NOMO-1 (cell line): ENCODE measurements around the gene GCNA.
"Not testable (repeated sequence)": the region's sequence is repeated elsewhere in the genome, so short reads cannot be mapped to it uniquely, and the experiment has no call there.

Experiments
- DNase-seq, 2 experiments: peaks; one replicate each; lab custom pipeline; 2025; ENCODE audit not compliant: unreplicated experiment in 2 of 2; lab: John Stamatoyannopoulos, UW

GCNA gene

DNA sequence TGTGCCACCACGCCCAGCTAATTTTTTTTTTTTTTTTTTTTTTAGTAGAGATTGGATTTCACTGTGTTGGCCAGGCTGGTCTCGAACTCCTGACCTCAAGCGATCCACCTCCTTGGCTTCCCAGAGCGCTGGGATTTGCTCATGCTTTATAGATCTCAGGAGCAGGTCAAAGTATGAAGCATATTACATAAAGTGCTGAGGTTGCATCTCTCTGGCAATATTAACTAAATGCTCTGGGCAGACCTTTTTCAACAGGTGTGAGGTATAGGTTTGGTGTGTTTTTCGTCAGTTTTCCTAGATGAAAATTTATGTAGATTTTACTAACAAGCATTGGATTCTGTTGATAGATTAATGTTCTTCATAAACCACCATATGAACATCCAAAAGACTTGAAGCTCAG, 19.3 kb upstream of the GCNA start:
- no peak for DNase-seq

DNA sequence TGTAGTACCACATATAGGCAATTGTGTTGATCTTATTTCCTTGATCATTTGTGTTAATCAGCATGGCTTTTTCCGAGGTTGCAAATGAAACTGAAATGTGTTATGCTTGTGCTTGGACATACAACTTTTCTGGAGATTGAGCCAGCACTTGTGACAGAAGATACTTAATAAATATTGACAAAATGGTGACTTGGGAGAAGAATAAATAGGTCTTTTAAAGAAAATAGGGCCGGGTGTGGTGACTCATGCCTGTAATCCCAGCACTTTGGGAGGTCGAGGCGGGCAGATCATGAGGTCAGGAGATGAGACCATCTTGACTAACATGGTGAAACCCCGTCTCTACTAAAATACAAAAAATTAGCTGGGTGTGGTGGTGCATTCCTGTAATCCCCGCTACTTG, 18.5 kb upstream of the GCNA start:
- not testable (repeated sequence) for DNase-seq

- no peak for DNase-seq
Measured at GRCh38 chrX:71563921-71564320, 14.3 kb upstream of the GCNA start.

- no peak for DNase-seq
Measured at GRCh38 chrX:71565474-71566041, 12.7 kb upstream of the GCNA start.

- not testable (repeated sequence) for DNase-seq
Measured at GRCh38 chrX:71571390-71571789, 6.8 kb upstream of the GCNA start.

DNA sequence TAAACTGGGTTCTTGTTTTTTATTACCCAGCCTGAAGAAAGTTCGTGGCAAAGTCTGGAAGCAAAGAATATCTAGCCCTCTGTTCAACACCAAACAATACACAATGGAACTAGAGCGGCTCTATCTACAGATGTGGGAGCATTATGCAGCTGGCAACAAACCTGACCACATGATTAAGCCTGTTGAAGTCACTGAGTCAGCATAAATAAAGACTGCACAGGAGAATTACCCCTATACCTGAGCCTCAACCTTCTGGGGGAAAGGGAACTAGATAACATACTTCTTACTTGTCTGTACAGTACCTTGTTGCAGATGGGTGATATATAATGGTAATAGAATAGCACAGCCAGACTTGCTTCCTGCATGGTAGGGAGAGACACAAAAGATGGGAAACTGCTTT, 4.6 kb upstream of the GCNA start:
- DNase-seq, result no peak

GRCh38 chrX:71577682-71578081, 555 bp upstream of the GCNA start:
- no peak for DNase-seq

- no peak for DNase-seq
Measured at GRCh38 chrX:71579136-71579989, 1.1 kb downstream of the GCNA start.

DNA sequence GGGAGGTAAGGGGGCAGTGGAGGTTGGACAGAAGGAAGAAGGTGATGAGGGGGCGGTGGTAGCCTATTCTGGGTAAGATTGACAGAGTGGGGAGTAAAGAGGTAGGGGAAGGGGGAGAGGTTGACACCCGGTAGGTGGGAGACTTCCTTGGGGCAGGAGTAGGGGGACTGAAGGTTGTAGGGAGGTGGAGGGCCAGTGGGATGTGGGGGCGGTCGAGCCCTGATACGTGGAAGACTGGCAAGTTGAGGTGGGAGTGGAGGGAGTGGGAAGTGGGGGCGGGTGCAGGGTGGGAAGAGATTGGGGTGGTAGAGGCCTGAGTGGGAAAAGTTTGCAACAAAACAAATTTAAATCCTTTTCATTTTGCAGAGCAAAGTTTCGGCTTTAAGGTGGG, 1.7 kb downstream of the GCNA start:
- no peak for DNase-seq

DNA sequence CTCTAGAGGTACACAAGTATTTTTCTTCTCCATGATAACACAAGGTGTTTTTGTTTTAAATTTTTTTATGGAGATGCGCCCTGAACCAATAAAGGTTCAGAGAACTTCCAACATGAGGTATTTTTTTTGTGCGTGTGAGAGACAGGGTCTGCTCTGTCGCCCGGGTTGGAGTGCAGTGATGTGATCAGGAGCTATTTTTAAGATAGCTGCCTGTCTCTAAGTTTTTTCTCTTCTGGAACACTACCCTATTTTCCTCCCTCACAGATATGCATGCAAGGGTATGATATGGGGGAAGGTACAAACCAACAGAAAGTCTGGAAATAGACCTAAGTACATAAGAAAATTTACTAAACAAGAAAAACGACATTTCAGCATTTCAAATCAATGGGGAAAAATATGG, 3.0 kb downstream of the GCNA start:
- DNase-seq, result no peak

GRCh38 chrX:71586929-71587328, 8.7 kb downstream of the GCNA start:
- no peak for DNase-seq

GRCh38 chrX:71593210-71593609, 15.0 kb downstream of the GCNA start:
- not testable (repeated sequence) for DNase-seq

GRCh38 chrX:71599965-71600364, 21.7 kb downstream of the GCNA start:
- DNase-seq, result no peak

GRCh38 chrX:71603618-71604017, 25.4 kb downstream of the GCNA start:
- no peak for DNase-seq

GRCh38 chrX:71604141-71604540, 25.9 kb downstream of the GCNA start:
- no peak for DNase-seq

DNA sequence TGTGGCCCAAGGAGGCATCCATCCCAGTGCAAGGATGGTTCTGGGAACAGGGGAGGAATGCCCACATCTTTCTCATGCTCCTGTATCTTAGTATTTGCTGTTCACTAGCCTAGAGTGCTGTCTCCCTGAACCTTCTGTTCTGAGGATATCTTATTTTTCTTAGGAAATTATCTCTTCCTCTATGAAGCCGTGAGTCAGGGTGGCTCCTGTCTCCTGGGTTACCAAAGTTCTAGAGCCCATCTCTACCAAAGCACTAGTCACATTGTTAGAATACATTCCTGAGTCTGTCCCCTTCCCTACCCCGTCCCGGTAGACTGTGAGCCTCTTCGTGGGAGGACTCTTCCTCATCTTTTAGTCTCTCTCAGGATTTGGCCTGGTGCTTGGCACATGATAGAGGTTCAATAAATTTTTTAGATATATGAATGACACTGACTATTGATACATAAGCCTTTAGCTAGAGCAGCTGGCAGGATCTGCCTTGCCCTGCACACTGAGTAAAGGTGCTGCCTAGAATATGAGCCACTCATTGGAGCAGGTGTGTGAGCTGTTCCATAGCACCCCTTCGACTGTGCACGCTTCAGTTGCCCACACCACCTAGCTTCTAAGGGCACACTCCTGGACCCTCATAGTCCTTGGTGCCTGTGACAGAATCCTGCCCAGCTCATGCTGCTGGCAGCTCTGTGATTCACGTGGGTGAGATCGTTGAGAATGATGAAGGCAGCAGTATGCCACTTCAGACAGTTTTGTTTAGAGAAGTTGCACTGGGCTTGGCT, 26.7 kb downstream of the GCNA start:
- no peak for DNase-seq

DNA sequence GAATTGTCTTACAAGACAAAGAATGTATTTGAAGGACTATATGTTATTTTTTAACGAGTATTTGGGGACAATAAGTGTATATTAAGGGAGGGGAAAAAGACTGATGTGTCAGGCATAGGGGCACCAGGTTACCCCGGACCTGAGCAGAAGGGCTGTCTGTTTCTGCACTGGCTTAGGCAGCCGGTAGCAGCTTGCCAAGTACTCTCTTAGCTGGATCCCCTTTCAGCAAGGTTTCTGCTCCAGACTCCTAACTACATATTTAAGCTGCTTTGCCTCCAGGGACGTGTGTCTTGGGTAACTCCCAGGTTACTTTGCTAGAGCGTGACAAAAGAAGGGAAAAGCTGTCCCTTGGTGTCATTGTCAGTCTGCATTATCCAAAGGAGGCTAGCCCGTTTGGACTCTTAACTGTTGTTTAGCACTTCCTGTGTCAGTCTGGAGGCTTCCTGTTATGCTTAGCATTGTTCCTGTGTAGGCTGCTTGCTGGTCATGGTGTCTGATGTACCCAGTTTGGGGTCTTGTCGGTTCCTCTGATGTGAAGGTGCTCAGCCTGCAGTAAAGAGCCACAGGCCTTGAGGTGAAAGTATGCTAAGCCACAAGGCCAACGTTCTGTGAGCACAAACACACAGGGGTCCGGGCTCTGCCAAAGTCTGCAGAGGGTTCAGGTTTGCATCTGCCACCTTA, 28.4 kb downstream of the GCNA start:
- no peak for DNase-seq

DNA sequence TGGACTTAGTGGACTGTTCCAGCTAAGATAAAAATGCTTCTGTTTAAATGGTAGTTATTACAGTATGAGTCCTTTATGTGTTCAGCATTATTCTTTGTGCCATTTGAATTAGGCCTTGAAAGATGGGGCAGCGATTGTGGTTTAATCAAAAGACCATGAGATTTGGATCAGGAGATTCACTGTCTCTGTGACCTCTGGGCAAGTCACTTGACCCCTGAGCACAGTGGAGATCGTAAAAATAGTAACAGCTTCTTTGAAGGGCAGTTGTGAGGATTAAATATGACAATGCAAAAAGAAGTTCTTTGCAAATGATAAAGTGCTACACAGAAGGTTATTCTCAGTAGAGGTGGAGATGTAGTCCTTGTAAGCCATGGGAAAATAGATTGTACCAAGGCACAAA, 29.3 kb downstream of the GCNA start:
- DNase-seq, result no peak

DNA sequence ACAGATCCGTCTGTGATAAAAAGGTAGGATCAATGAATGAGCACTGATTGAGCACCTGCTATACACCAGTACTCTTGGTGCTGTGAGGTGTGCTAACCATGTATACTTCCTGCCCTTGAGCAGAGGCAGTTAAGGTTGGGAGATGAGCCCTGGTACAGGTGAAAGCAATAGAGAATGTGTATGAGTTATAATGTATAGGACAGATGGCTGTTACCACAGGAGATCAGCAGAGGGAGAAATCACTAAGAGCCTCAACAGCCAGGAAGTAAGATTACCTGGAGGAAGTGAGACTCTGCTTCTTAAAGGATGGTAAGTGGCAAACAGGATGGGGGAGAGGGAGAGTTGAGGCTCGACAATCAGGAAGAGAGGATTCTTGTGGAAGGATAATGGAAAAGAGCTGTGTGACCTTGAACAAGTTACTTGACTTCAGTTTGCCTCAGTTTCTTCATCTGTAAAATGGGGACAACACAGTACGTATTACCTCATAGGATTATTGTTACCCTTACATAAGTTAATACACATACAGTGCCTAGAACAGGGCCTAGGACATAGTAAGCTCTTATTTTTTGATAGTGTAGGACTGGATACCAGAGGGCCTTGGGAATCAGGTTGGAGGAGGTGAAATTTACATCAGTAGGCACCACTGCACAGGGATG, 31.0 kb downstream of the GCNA start:
- DNase-seq, result no peak

DNA sequence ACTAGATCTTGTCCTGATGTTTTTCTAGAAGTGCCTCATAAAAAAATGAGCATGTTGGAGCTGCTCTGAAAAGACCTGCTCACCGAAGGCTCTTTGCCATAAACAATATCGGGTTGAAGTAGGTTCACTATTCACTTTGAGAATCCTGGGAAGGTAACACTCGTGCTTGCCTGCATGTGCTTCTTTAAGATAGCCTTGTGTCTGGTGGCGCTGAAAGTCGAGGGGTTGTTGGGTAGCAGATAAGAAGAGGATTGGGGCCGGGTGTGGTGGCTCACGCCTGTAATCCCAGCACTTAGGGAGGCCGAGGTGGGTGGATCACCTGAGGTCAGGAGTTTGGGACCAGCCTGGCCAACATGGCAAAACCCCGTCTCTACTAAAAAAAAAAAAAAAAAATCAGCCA, 33.5 kb downstream of the GCNA start:
- not testable (repeated sequence) for DNase-seq

DNA sequence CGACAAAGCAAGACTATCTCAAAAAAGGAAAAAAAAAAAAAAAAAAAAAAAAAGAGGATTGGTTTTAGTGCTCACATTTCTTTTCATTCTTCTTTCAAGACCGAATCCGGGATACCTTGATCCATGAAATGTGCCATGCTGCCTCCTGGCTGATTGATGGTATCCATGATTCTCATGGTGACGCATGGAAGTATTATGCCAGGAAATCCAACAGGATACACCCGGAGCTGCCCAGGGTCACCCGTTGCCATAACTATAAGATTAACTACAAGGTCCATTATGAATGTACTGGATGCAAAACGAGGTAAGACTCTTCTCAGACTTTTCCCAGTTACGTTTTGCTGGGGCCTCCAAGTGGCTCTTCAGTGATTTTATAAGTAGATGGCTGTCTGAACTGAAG, 34.0 kb downstream of the GCNA start:
- no peak for DNase-seq
